Measurements from ENCODE around the gene SLC28A1.

DNA sequence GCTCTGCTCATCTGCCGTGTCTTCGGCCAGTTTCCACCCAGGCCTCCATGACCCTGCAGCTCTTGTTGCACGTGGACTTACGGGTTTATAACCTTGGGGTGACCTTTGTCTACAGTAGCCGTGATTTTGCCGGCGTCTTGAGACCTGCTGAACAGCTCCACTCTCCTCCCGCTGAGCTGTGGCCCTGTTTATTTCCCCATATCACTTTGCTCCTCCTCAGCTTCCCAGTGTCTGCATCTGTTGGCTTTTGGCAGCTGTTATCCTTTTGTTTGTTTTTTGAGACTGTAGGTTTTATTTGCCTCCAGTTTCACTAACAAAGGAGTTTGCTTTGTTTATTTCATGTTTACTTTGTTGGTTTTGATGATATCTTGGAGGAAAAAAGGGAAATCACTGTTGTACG lies 29.3 kb upstream of the SLC28A1 start:
- TF ChIP-seq, protein P1, sequence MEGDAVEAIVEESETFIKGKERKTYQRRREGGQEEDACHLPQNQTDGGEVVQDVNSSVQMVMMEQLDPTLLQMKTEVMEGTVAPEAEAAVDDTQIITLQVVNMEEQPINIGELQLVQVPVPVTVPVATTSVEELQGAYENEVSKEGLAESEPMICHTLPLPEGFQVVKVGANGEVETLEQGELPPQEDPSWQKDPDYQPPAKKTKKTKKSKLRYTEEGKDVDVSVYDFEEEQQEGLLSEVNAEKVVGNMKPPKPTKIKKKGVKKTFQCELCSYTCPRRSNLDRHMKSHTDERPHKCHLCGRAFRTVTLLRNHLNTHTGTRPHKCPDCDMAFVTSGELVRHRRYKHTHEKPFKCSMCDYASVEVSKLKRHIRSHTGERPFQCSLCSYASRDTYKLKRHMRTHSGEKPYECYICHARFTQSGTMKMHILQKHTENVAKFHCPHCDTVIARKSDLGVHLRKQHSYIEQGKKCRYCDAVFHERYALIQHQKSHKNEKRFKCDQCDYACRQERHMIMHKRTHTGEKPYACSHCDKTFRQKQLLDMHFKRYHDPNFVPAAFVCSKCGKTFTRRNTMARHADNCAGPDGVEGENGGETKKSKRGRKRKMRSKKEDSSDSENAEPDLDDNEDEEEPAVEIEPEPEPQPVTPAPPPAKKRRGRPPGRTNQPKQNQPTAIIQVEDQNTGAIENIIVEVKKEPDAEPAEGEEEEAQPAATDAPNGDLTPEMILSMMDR (IDR thresholded peaks at IDR 0.05; ENCODE audit: borderline replicate concordance, extremely low read depth, low read length, poor library complexity, severe bottlenecking): no peak
- no peak for TF ChIP-seq EZH2 (IDR thresholded peaks at IDR 0.05; ENCODE audit: borderline replicate concordance, low read depth, low read length, severe bottlenecking)

Measured in DND-41 (cell line).